Lung (tissue), 12 donors: ENCODE data around the gene MGAT3. TPM values are rescaled to one million over a fixed set of nuclear protein-coding genes. Genes with fewer than 3 reads are reported as not detected.

ENCODE experiments used
- ATAC-seq: fragments of 200-7000 bp; cut with Tn5 transposase; one replicate; pipeline ENCODE4 v1.9.1; 2020; ENCODE audit warnings: moderate number of reproducible peaks; ENCODE audit not compliant: insufficient read depth, low FRiP score
- DNase-seq, 3 donors: peaks; one replicate each; pipeline ENCODE4 v3.0.0-alpha.2; 2013 to 2017
- H3K27ac ChIP-seq, 2 donors: one replicate each; pipeline ENCODE4 v1.5.1; 2013; ENCODE audit warnings: mild to moderate bottlenecking in 2 of 2, moderate library complexity in 2 of 2, control low read depth in 1 of 2, inconsistent platforms in 1 of 2, low read depth in 1 of 2, low read length in 1 of 2
- H3K27me3 ChIP-seq, 3 donors: one replicate each; pipeline ENCODE4 v1.5.1; 2013; ENCODE audit warnings: low read length in 2 of 3; ENCODE audit not compliant: control insufficient read depth in 3 of 3, insufficient read depth in 3 of 3
- H3K36me3 ChIP-seq, 4 donors: one replicate each; pipeline ENCODE4 v1.5.1; 2013; ENCODE audit warnings: low read length in 4 of 4, mild to moderate bottlenecking in 1 of 4, moderate library complexity in 1 of 4; ENCODE audit not compliant: control insufficient read depth in 4 of 4, insufficient read depth in 4 of 4
- H3K4me1 ChIP-seq, 5 donors: one replicate each; pipeline ENCODE4 v1.5.1; 2013; ENCODE audit warnings: low read length in 5 of 5, mild to moderate bottlenecking in 2 of 5, moderate library complexity in 1 of 5; ENCODE audit not compliant: control insufficient read depth in 5 of 5, insufficient read depth in 5 of 5
- H3K4me3 ChIP-seq: one replicate; pipeline ENCODE4 v1.5.1; 2013; ENCODE audit warnings: mild to moderate bottlenecking, control low read depth, moderate library complexity
- H3K9ac ChIP-seq, 2 donors: one replicate each; pipeline ENCODE4 v1.5.1; 2013; ENCODE audit warnings: low read length in 2 of 2, control low read depth in 1 of 2; ENCODE audit not compliant: insufficient read depth in 1 of 2
- H3K9me3 ChIP-seq, 4 donors: one replicate each; pipeline ENCODE4 v1.5.1; 2013; ENCODE audit warnings: low read length in 3 of 4, mild to moderate bottlenecking in 1 of 4, moderate library complexity in 1 of 4; ENCODE audit not compliant: control insufficient read depth in 4 of 4, insufficient read depth in 3 of 4
- CTCF ChIP-seq: IDR thresholded peaks from 2 replicates; pipeline ENCODE4 v1.5.1; 2012; ENCODE audit warnings: mild to moderate bottlenecking; ENCODE audit errors: control extremely low read depth, extremely low read depth
- WGBS, 2 donors: extraction: QIAGEN DNeasy Blood & Tissue Kit; methylation state at CpG; one replicate each; pipeline ENCODE4 v1.1.7; 2013; 5-methylcytosine and 5-hydroxymethylcytosine counted together
- polyA plus RNA-seq, 2 donors: library from polyadenylated mRNA; stranded (reverse); fragments of 200-250 nt; gene quantifications; one replicate each; pipeline ENCODE4 v1.2.1, GENCODE V29; 2013
- total RNA-seq, 2 donors: library from RNA; depleted of rRNA in 1 of 2; stranded (reverse); fragments of >200 nt in 1 of 2; gene quantifications; one replicate each; pipeline ENCODE4 v1.2.1, GENCODE V29; 2014 to 2021
- donor health status: control.
- donor health status: control.
- donor health status: Bipolar disorder and iron deficiency.
- donor health status: healthy.
- donor health status: DM: yes; HTN: yes; CAD: no.

The MGAT3 gene
- total and polyA plus RNA-seq, 4 donors, result 5.6 to 19.4 (median 5.9) TPM

- peak overlapping the region in 1 of 2 donors; percentile 57 for H3K27ac ChIP-seq
- no peaks in the 10 kb centered on the region for H3K9me3 ChIP-seq
- H3K27me3 ChIP-seq, result no peaks in the 10 kb centered on the region
- TF ChIP-seq CTCF, result no peak
- DNase-seq (no peak), ATAC-seq (no peak)
- WGBS, 2 donors, result 62 to 68% methylated on average over 24 to 26 of the region's 26 CpGs
- H3K4me1 ChIP-seq, result peaks cover 0 to 55% (median 36%) of the 10 kb centered on the region in 5 donors
- peak overlapping the region in 1 of 2 donors; percentile 19 for H3K9ac ChIP-seq
- H3K36me3 ChIP-seq, result no peaks in the 10 kb centered on the region
- no peak overlapping the region for H3K4me3 ChIP-seq
Measured at GRCh38 chr22:39469681-39470450, 13.1 kb downstream of the MGAT3 start.

GRCh38 chr22:39470451-39471291, 13.9 kb downstream of the MGAT3 start:
- Histone ChIP-seq H3K9ac (peak overlapping the region in 1 of 2 donors; percentile 42), H3K36me3 (no peaks in the 10 kb centered on the region), H3K9me3 (no peaks in the 10 kb centered on the region), H3K4me3 (no peak overlapping the region), H3K27ac (peak overlapping the region; percentile 43 to 56), H3K4me1 (peaks cover 0 to 63% (median 36%) of the 10 kb centered on the region in 5 donors), H3K27me3 (no peaks in the 10 kb centered on the region)
- DNase-seq (no peak), ATAC-seq (no peak)
- no peak for TF ChIP-seq CTCF
- 70 to 81% methylated on average over 16 of the region's 16 CpGs for WGBS, 2 donors

- peak; percentile 50 for ATAC-seq
- peak overlapping the region; percentile 67 to 88 for H3K27ac ChIP-seq
- TF ChIP-seq CTCF, result no peak
- DNase-seq, result peak in 2 of 3 donors; percentile 52 to 64
- no peak overlapping the region for H3K4me3 ChIP-seq
- H3K36me3 ChIP-seq, result peaks cover 0 to 1% (median 0%) of the 10 kb centered on the region in 4 donors
- no peak overlapping the region for H3K9ac ChIP-seq
- WGBS, 2 donors, result 11 to 17% methylated on average over 13 of the region's 13 CpGs
- H3K4me1 ChIP-seq, result peaks cover 0 to 68% (median 36%) of the 10 kb centered on the region in 5 donors
- H3K27me3 ChIP-seq, result no peaks in the 10 kb centered on the region
- no peaks in the 10 kb centered on the region for H3K9me3 ChIP-seq
Measured at GRCh38 chr22:39471381-39472141, 14.7 kb downstream of the MGAT3 start.
